ENCODE measurements around the gene HNRNPUL1. TPM values are rescaled to one million over a fixed set of nuclear protein-coding genes. Genes with fewer than 3 reads are reported as not detected.

The HNRNPUL1 gene
- total and polyA plus RNA-seq, 2 donors (not counting 1 experiment from before 2014, with no cell fraction given), result 60.7 to 273 TPM

- no peak overlapping the region for H3K4me3 Mint-ChIP-seq
- 93% methylated on average over 3 of the region's 5 CpGs for WGBS (ENCODE audit: insufficient coverage)
- H3K4me3 ChIP-seq (ENCODE audit: control extremely low read depth in 1 of 5, extremely low read depth in 1 of 5, insufficient read depth in 1 of 5, low read depth in 2 of 5, low read length in 4 of 5), result no peak overlapping the region
- no peaks in the 10 kb centered on the region for H3K79me2 ChIP-seq (ENCODE audit: control insufficient read depth, insufficient read depth, low read length)
- ChIA-PET POLR2A (no interaction called here), CTCF (no interaction called here)
- no peak overlapping the region for H3K9ac ChIP-seq (ENCODE audit: low read length)
- peaks cover 0 to 10% (median 0%) of the 10 kb centered on the region in 4 experiments for H3K27me3 ChIP-seq (replicated peaks in 1 of 4; ENCODE audit: control extremely low read depth in 1 of 4, control insufficient read depth in 3 of 4, insufficient read depth in 4 of 4, low read length in 3 of 4)
- H3K4me1 ChIP-seq (ENCODE audit: control insufficient read depth in 2 of 2, insufficient read depth in 2 of 2, low read length in 2 of 2), result no peaks in the 10 kb centered on the region
- DNase-seq, result no peak
- no peaks in the 10 kb centered on the region for H3K36me3 ChIP-seq (replicated peaks in 1 of 2; ENCODE audit: control extremely low read depth in 1 of 2, control insufficient read depth in 1 of 2, extremely low read depth in 1 of 2, insufficient read depth in 2 of 2, low read length in 1 of 2)
- no peak overlapping the region for H2AFZ ChIP-seq (ENCODE audit: insufficient read depth, low read depth, low read length, poor library complexity, severe bottlenecking)
- ATAC-seq (ENCODE audit: low read depth), result no peak
- no peaks in the 10 kb centered on the region for H3K9me3 ChIP-seq (ENCODE audit: control extremely low read depth in 1 of 3, control insufficient read depth in 2 of 3, insufficient read depth in 1 of 3, low read length in 2 of 3)
- TF ChIP-seq EZH2 (IDR thresholded peaks at IDR 0.05; ENCODE audit: borderline replicate concordance, insufficient read depth, low read depth, low read length, poor library complexity, severe bottlenecking) (no peak), CTCF (IDR thresholded peaks at IDR 0.05) (no peak)
- no peaks in the 10 kb centered on the region for H3K4me1 Mint-ChIP-seq
- no peak overlapping the region for H3K27ac ChIP-seq (ENCODE audit: low read length in 2 of 2)
- intact Hi-C loops (cut with micrococcal nuclease), result no loop called here
- no peaks in the 10 kb centered on the region for H3K9me3 Mint-ChIP-seq (ENCODE audit: insufficient read depth)
- no peak overlapping the region for H3K27ac Mint-ChIP-seq
- no peak overlapping the region for H3K4me2 ChIP-seq (replicated peaks; ENCODE audit: low read depth, low read length, poor library complexity, severe bottlenecking)
- no peaks in the 10 kb centered on the region for H4K20me1 ChIP-seq (ENCODE audit: control insufficient read depth, insufficient read depth, low read length, poor library complexity, severe bottlenecking)
- peaks cover 2% of the 10 kb centered on the region for H3K27me3 Mint-ChIP-seq
Observed at GRCh38 chr19:41241859-41242258, 22.3 kb upstream of the HNRNPUL1 start.

GRCh38 chr19:41244117-41244516 is 20.1 kb upstream of the HNRNPUL1 start:
- Mint-ChIP-seq H3K27me3 (peaks cover 2% of the 10 kb centered on the region), H3K27ac (no peak overlapping the region), H3K9me3 (ENCODE audit: insufficient read depth) (no peaks in the 10 kb centered on the region), H3K4me3 (no peak overlapping the region), H3K4me1 (no peaks in the 10 kb centered on the region)
- no peak overlapping the region for H3K9ac ChIP-seq (ENCODE audit: low read length)
- H3K27me3 ChIP-seq (replicated peaks in 1 of 4; ENCODE audit: control extremely low read depth in 1 of 4, control insufficient read depth in 3 of 4, insufficient read depth in 4 of 4, low read length in 3 of 4), result peaks cover 0 to 10% (median 0%) of the 10 kb centered on the region in 4 experiments
- ATAC-seq (ENCODE audit: low read depth) (no peak), DNase-seq (no peak)
- no peak overlapping the region for H3K4me3 ChIP-seq (ENCODE audit: control extremely low read depth in 1 of 5, extremely low read depth in 1 of 5, insufficient read depth in 1 of 5, low read depth in 2 of 5, low read length in 4 of 5)
- H3K4me2 ChIP-seq (replicated peaks; ENCODE audit: low read depth, low read length, poor library complexity, severe bottlenecking), result no peak overlapping the region
- no peak overlapping the region for H3K27ac ChIP-seq (ENCODE audit: low read length in 2 of 2)
- no peaks in the 10 kb centered on the region for H4K20me1 ChIP-seq (ENCODE audit: control insufficient read depth, insufficient read depth, low read length, poor library complexity, severe bottlenecking)
- WGBS (ENCODE audit: insufficient coverage), result 100% methylated on average over 1 of the region's 4 CpGs
- no peaks in the 10 kb centered on the region for H3K4me1 ChIP-seq (ENCODE audit: control insufficient read depth in 2 of 2, insufficient read depth in 2 of 2, low read length in 2 of 2)
- CTCF ChIA-PET, result no interaction called here
- no peaks in the 10 kb centered on the region for H3K79me2 ChIP-seq (ENCODE audit: control insufficient read depth, insufficient read depth, low read length)
- H3K36me3 ChIP-seq (replicated peaks in 1 of 2; ENCODE audit: control extremely low read depth in 1 of 2, control insufficient read depth in 1 of 2, extremely low read depth in 1 of 2, insufficient read depth in 2 of 2, low read length in 1 of 2), result no peaks in the 10 kb centered on the region
- H2AFZ ChIP-seq (ENCODE audit: insufficient read depth, low read depth, low read length, poor library complexity, severe bottlenecking), result no peak overlapping the region
- intact Hi-C loops (cut with micrococcal nuclease), result no loop called here
- TF ChIP-seq CTCF (IDR thresholded peaks at IDR 0.05) (no peak), EZH2 (IDR thresholded peaks at IDR 0.05; ENCODE audit: borderline replicate concordance, insufficient read depth, low read depth, low read length, poor library complexity, severe bottlenecking) (no peak)
- POLR2A ChIA-PET, result no interaction called here
- peaks cover 0 to 6% (median 0%) of the 10 kb centered on the region in 3 donors for H3K9me3 ChIP-seq (ENCODE audit: control extremely low read depth in 1 of 3, control insufficient read depth in 2 of 3, insufficient read depth in 1 of 3, low read length in 2 of 3)

Measured in B cell (primary cell).